WTC11 (cell line): ENCODE measurements around the gene CYP26A1. TPM values are rescaled to one million over a fixed set of nuclear protein-coding genes. Genes with fewer than 3 reads are reported as not detected.

Experiments
- ATAC-seq: fragments of 200-7000 bp; cut with Tn5 transposase; 2 replicates; pipeline ENCODE4 v1.10.0; 2021; ENCODE audit warnings: mild to moderate bottlenecking, moderate library complexity
- CTCF ChIA-PET: fragments of 300-600 bp; sonication (Branson Sonifier 250); formaldehyde crosslinking; loops from one replicate; lab custom pipeline; 2021; ENCODE audit warnings: antibody characterized with exemption; lab: Charles Lee
- POLR2A ChIA-PET: fragments of 350-600 bp; sonication (Branson Sonifier 250); formaldehyde crosslinking; loops from one replicate; lab custom pipeline; 2021; ENCODE audit warnings: antibody characterized with exemption; lab: Charles Lee
- DNase-seq: peaks from one replicate; pipeline ENCODE4 v3.0.0; 2021; ENCODE audit warnings: low spot score
- H3K27ac Mint-ChIP-seq: 2 replicates; pipeline ENCODE4 v1.8.0; 2021; ENCODE audit warnings: mixed read lengths
- H3K27me3 Mint-ChIP-seq: 2 replicates; pipeline ENCODE4 v1.8.0; 2021; ENCODE audit warnings: low read depth, mild to moderate bottlenecking, moderate library complexity, mixed read lengths
- H3K36me3 Mint-ChIP-seq: 2 replicates; pipeline ENCODE4 v1.8.0; 2021; ENCODE audit warnings: mixed read lengths
- H3K4me1 Mint-ChIP-seq: 2 replicates; pipeline ENCODE4 v1.8.0; 2022; ENCODE audit warnings: mixed read lengths
- H3K4me3 Mint-ChIP-seq: 2 replicates; pipeline ENCODE4 v1.8.0; 2021; ENCODE audit warnings: mild to moderate bottlenecking, moderate library complexity, mixed read lengths
- H3K9me3 Mint-ChIP-seq: 2 replicates; pipeline ENCODE4 v1.8.0; 2021; ENCODE audit warnings: mixed read lengths
- CBFB ChIP-seq: sonication (generic); formaldehyde crosslinking; IDR thresholded peaks from 2 replicates; pipeline ENCODE4 v1.8.1; 2022; ENCODE audit warnings: mild to moderate bottlenecking, low read depth, missing genetic modification reagents
- CREB1 ChIP-seq: sonication (generic); formaldehyde crosslinking; IDR thresholded peaks from 2 replicates; pipeline ENCODE4 v1.8.0; 2023; ENCODE audit warnings: mild to moderate bottlenecking, missing genetic modification reagents
- EMX1 ChIP-seq: fragments of 250-450 bp; sonication (Bioruptor Pico); IDR thresholded peaks from 2 replicates; pipeline ENCODE4 v1.8.0; 2021; ENCODE audit warnings: mild to moderate bottlenecking
- FOXP1 ChIP-seq: sonication (generic); formaldehyde crosslinking; IDR thresholded peaks from 2 replicates; pipeline ENCODE4 v1.8.0; 2022; ENCODE audit warnings: missing genetic modification reagents, mild to moderate bottlenecking, moderate library complexity, borderline replicate concordance
- IRF2 ChIP-seq: sonication (generic); formaldehyde crosslinking; IDR thresholded peaks from 2 replicates; pipeline ENCODE4 v1.8.0; 2022; ENCODE audit warnings: low read depth, missing genetic modification reagents, borderline replicate concordance
- RELA ChIP-seq: sonication (generic); formaldehyde crosslinking; IDR thresholded peaks from 2 replicates; pipeline ENCODE4 v1.8.1; 2022; ENCODE audit warnings: missing genetic modification reagents, mild to moderate bottlenecking, borderline replicate concordance
- SMAD4 ChIP-seq: sonication (generic); formaldehyde crosslinking; IDR thresholded peaks from 2 replicates; pipeline ENCODE4 v1.8.0; 2022; ENCODE audit warnings: mild to moderate bottlenecking, missing genetic modification reagents
- ZNF219 ChIP-seq: sonication (generic); formaldehyde crosslinking; IDR thresholded peaks from 2 replicates; pipeline ENCODE4 v1.8.0; 2023; ENCODE audit warnings: missing genetic modification reagents, mild to moderate bottlenecking, borderline replicate concordance
- total RNA-seq: library from RNA; stranded (reverse); gene quantifications from 3 replicates; pipeline ENCODE4 v1.2.3, GENCODE V29; 2021
- TF ChIP-seq, protein P1 (sequence below): sonication (generic); formaldehyde crosslinking; IDR thresholded peaks from 2 replicates; pipeline ENCODE4 v1.8.1; 2022; ENCODE audit warnings: low read depth, mild to moderate bottlenecking, moderate library complexity, missing genetic modification reagents, borderline replicate concordance
- TF ChIP-seq, protein P2 (sequence below): sonication (generic); formaldehyde crosslinking; IDR thresholded peaks from 2 replicates; pipeline ENCODE4 v1.8.1; 2022; ENCODE audit warnings: mild to moderate bottlenecking, moderate library complexity, missing genetic modification reagents
- TF ChIP-seq, protein P3 (sequence below): sonication (generic); formaldehyde crosslinking; IDR thresholded peaks from 2 replicates; pipeline ENCODE4 v1.8.0; 2022; ENCODE audit warnings: mild to moderate bottlenecking, missing genetic modification reagents
- TF ChIP-seq, protein P4 (sequence below): fragments of 200-600 bp; IDR thresholded peaks from 2 replicates; pipeline ENCODE4 v1.8.0; 2022; ENCODE audit warnings: antibody characterized with exemption
- TF ChIP-seq, protein P5 (sequence below): fragments of 250-450 bp; sonication (Bioruptor Pico); IDR thresholded peaks from 2 replicates; pipeline ENCODE4 v1.9.0; 2021; ENCODE audit warnings: mild to moderate bottlenecking
- TF ChIP-seq, protein P6 (sequence below): sonication (generic); formaldehyde crosslinking; IDR thresholded peaks from 2 replicates; pipeline ENCODE4 v1.8.0; 2022; ENCODE audit warnings: missing genetic modification reagents
- TF ChIP-seq, protein P7 (sequence below): sonication (generic); formaldehyde crosslinking; IDR thresholded peaks from 2 replicates; pipeline ENCODE4 v1.8.1; 2022; ENCODE audit warnings: mild to moderate bottlenecking, missing genetic modification reagents, moderate library complexity, borderline replicate concordance
- TF ChIP-seq, protein P8 (sequence below): sonication (generic); formaldehyde crosslinking; conservative IDR thresholded peaks from 2 replicates; pipeline ENCODE4 v1.8.1; 2022; ENCODE audit warnings: mild to moderate bottlenecking, missing genetic modification reagents
- TF ChIP-seq, protein P9 (sequence below): sonication (generic); formaldehyde crosslinking; IDR thresholded peaks from 2 replicates; pipeline ENCODE4 v1.8.1; 2022; ENCODE audit warnings: low read depth, missing genetic modification reagents, borderline replicate concordance
- TF ChIP-seq, protein P10 (sequence below): sonication (generic); formaldehyde crosslinking; IDR thresholded peaks from 2 replicates; pipeline ENCODE4 v1.8.0; 2022; ENCODE audit warnings: mild to moderate bottlenecking, missing genetic modification reagents

CYP26A1 gene
- total RNA-seq, 1 experiment from 2014 or later, result 3.4 TPM

DNA sequence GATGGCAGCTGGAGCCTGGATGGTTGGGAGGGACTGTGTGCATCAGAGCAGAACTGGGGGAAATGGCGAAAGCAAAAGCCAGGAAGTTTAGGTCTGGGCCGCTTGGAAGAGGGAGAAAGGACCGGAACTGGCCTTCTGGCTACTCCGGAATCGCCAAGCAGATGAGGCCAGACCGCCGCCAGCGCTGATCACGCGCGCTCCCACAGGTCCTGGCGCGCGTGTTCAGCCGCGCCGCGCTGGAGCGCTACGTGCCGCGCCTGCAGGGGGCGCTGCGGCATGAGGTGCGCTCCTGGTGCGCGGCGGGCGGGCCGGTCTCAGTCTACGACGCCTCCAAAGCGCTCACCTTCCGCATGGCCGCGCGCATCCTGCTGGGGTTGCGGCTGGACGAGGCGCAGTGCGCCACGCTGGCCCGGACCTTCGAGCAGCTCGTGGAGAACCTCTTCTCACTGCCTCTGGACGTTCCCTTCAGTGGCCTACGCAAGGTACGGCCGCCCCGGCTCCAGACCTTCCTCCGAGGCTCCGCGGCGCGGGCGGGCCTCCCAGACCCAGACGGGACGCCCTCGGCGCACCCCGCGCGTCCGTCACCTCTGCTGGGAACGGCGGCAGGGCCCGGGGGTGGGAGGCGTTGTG lies 11.1 kb upstream of the CYP26A1 start:
- H3K4me1 Mint-ChIP-seq, result peaks cover 43% of the 10 kb centered on the region
- peak; percentile 31 for ATAC-seq
- TF ChIP-seq RELA (CRISPR knock-in tag) (peak; percentile 96), CREB1 (peak; percentile 54; the same call in 1 of the 2 replicates), FOXP1 (peak; percentile 97), SMAD4 (CRISPR knock-in tag) (peak; percentile 74; the same call in 1 of the 2 replicates), ZNF219 (CRISPR knock-in tag) (peak; percentile 94; the same call in 1 of the 2 replicates), IRF2 (peak; percentile 54; the same call in 1 of the 2 replicates), CBFB (peak; percentile 93), EMX1 (CRISPR knock-in tag) (no peak)
- TF ChIP-seq, protein P1, sequence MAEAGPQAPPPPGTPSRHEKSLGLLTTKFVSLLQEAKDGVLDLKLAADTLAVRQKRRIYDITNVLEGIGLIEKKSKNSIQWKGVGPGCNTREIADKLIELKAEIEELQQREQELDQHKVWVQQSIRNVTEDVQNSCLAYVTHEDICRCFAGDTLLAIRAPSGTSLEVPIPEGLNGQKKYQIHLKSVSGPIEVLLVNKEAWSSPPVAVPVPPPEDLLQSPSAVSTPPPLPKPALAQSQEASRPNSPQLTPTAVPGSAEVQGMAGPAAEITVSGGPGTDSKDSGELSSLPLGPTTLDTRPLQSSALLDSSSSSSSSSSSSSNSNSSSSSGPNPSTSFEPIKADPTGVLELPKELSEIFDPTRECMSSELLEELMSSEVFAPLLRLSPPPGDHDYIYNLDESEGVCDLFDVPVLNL (CRISPR knock-in tag), result peak; percentile 71; the same call in 1 of the 2 replicates
- TF ChIP-seq, protein P2, sequence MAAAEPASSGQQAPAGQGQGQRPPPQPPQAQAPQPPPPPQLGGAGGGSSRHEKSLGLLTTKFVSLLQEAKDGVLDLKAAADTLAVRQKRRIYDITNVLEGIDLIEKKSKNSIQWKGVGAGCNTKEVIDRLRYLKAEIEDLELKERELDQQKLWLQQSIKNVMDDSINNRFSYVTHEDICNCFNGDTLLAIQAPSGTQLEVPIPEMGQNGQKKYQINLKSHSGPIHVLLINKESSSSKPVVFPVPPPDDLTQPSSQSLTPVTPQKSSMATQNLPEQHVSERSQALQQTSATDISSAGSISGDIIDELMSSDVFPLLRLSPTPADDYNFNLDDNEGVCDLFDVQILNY (CRISPR knock-in tag), result no peak
- TF ChIP-seq, protein P3, sequence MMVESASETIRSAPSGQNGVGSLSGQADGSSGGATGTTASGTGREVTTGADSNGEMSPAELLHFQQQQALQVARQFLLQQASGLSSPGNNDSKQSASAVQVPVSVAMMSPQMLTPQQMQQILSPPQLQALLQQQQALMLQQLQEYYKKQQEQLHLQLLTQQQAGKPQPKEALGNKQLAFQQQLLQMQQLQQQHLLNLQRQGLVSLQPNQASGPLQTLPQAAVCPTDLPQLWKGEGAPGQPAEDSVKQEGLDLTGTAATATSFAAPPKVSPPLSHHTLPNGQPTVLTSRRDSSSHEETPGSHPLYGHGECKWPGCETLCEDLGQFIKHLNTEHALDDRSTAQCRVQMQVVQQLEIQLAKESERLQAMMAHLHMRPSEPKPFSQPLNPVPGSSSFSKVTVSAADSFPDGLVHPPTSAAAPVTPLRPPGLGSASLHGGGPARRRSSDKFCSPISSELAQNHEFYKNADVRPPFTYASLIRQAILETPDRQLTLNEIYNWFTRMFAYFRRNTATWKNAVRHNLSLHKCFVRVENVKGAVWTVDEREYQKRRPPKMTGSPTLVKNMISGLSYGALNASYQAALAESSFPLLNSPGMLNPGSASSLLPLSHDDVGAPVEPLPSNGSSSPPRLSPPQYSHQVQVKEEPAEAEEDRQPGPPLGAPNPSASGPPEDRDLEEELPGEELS (CRISPR knock-in tag), result peak; percentile 98
- TF ChIP-seq, protein P4, sequence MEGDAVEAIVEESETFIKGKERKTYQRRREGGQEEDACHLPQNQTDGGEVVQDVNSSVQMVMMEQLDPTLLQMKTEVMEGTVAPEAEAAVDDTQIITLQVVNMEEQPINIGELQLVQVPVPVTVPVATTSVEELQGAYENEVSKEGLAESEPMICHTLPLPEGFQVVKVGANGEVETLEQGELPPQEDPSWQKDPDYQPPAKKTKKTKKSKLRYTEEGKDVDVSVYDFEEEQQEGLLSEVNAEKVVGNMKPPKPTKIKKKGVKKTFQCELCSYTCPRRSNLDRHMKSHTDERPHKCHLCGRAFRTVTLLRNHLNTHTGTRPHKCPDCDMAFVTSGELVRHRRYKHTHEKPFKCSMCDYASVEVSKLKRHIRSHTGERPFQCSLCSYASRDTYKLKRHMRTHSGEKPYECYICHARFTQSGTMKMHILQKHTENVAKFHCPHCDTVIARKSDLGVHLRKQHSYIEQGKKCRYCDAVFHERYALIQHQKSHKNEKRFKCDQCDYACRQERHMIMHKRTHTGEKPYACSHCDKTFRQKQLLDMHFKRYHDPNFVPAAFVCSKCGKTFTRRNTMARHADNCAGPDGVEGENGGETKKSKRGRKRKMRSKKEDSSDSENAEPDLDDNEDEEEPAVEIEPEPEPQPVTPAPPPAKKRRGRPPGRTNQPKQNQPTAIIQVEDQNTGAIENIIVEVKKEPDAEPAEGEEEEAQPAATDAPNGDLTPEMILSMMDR, result peak; percentile 86
- TF ChIP-seq, protein P5, sequence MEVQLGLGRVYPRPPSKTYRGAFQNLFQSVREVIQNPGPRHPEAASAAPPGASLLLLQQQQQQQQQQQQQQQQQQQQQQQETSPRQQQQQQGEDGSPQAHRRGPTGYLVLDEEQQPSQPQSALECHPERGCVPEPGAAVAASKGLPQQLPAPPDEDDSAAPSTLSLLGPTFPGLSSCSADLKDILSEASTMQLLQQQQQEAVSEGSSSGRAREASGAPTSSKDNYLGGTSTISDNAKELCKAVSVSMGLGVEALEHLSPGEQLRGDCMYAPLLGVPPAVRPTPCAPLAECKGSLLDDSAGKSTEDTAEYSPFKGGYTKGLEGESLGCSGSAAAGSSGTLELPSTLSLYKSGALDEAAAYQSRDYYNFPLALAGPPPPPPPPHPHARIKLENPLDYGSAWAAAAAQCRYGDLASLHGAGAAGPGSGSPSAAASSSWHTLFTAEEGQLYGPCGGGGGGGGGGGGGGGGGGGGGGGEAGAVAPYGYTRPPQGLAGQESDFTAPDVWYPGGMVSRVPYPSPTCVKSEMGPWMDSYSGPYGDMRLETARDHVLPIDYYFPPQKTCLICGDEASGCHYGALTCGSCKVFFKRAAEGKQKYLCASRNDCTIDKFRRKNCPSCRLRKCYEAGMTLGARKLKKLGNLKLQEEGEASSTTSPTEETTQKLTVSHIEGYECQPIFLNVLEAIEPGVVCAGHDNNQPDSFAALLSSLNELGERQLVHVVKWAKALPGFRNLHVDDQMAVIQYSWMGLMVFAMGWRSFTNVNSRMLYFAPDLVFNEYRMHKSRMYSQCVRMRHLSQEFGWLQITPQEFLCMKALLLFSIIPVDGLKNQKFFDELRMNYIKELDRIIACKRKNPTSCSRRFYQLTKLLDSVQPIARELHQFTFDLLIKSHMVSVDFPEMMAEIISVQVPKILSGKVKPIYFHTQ (CRISPR knock-in tag), result no peak
- TF ChIP-seq, protein P6, sequence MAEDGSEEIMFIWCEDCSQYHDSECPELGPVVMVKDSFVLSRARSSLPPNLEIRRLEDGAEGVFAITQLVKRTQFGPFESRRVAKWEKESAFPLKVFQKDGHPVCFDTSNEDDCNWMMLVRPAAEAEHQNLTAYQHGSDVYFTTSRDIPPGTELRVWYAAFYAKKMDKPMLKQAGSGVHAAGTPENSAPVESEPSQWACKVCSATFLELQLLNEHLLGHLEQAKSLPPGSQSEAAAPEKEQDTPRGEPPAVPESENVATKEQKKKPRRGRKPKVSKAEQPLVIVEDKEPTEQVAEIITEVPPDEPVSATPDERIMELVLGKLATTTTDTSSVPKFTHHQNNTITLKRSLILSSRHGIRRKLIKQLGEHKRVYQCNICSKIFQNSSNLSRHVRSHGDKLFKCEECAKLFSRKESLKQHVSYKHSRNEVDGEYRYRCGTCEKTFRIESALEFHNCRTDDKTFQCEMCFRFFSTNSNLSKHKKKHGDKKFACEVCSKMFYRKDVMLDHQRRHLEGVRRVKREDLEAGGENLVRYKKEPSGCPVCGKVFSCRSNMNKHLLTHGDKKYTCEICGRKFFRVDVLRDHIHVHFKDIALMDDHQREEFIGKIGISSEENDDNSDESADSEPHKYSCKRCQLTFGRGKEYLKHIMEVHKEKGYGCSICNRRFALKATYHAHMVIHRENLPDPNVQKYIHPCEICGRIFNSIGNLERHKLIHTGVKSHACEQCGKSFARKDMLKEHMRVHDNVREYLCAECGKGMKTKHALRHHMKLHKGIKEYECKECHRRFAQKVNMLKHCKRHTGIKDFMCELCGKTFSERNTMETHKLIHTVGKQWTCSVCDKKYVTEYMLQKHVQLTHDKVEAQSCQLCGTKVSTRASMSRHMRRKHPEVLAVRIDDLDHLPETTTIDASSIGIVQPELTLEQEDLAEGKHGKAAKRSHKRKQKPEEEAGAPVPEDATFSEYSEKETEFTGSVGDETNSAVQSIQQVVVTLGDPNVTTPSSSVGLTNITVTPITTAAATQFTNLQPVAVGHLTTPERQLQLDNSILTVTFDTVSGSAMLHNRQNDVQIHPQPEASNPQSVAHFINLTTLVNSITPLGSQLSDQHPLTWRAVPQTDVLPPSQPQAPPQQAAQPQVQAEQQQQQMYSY (CRISPR knock-in tag), result peak; percentile 70
- TF ChIP-seq, protein P7, sequence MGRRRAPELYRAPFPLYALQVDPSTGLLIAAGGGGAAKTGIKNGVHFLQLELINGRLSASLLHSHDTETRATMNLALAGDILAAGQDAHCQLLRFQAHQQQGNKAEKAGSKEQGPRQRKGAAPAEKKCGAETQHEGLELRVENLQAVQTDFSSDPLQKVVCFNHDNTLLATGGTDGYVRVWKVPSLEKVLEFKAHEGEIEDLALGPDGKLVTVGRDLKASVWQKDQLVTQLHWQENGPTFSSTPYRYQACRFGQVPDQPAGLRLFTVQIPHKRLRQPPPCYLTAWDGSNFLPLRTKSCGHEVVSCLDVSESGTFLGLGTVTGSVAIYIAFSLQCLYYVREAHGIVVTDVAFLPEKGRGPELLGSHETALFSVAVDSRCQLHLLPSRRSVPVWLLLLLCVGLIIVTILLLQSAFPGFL (CRISPR knock-in tag), result no peak; the same call in 1 of the 2 replicates
- TF ChIP-seq, protein P8, sequence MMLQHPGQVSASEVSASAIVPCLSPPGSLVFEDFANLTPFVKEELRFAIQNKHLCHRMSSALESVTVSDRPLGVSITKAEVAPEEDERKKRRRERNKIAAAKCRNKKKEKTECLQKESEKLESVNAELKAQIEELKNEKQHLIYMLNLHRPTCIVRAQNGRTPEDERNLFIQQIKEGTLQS (CRISPR knock-in tag), result no peak
- TF ChIP-seq, protein P9, sequence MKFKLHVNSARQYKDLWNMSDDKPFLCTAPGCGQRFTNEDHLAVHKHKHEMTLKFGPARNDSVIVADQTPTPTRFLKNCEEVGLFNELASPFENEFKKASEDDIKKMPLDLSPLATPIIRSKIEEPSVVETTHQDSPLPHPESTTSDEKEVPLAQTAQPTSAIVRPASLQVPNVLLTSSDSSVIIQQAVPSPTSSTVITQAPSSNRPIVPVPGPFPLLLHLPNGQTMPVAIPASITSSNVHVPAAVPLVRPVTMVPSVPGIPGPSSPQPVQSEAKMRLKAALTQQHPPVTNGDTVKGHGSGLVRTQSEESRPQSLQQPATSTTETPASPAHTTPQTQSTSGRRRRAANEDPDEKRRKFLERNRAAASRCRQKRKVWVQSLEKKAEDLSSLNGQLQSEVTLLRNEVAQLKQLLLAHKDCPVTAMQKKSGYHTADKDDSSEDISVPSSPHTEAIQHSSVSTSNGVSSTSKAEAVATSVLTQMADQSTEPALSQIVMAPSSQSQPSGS (CRISPR knock-in tag), result peak; percentile 69; the same call in 1 of the 2 replicates
- TF ChIP-seq, protein P10, sequence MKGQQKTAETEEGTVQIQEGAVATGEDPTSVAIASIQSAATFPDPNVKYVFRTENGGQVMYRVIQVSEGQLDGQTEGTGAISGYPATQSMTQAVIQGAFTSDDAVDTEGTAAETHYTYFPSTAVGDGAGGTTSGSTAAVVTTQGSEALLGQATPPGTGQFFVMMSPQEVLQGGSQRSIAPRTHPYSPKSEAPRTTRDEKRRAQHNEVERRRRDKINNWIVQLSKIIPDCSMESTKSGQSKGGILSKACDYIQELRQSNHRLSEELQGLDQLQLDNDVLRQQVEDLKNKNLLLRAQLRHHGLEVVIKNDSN, result peak; percentile 73

More for the DNA sequence above, 11.1 kb upstream of the CYP26A1 start:
- Mint-ChIP-seq H3K27me3 (peaks cover 99% of the 10 kb centered on the region), H3K27ac (no peak overlapping the region), H3K9me3 (no peaks in the 10 kb centered on the region), H3K36me3 (no peaks in the 10 kb centered on the region; the same call in 1 of the 2 replicates), H3K4me3 (peak overlapping the region; percentile 67)
- POLR2A ChIA-PET, result interaction anchor here (0.6 kb wide), 1 partner anchor 25 kb away, joined by 7 read pairs; no protein-coding TSS in a partner anchor
- peak; percentile 70 for DNase-seq
- CTCF ChIA-PET, result interaction anchor here (0.7 to 9.8 kb wide), 8 partner anchors 9 to 297 kb away, joined by 3 to 106 read pairs (median 4); partner anchors contain the start of gene CYP26A1
